ENCODE measurements around the gene VPS9D1. TPM values are rescaled to one million over a fixed set of nuclear protein-coding genes. Genes with fewer than 3 reads are reported as not detected.

The VPS9D1 gene
- total and polyA plus RNA-seq, 2 of the 4 experiments (the other 2 are of a cell fraction): 1.8 to 20.3 TPM

GRCh38 chr16:89761304-89761922 lies 40.7 kb upstream of the VPS9D1 start:
- Histone ChIP-seq H3K9me1 (ENCODE audit: insufficient read depth, low read length) (no peaks in the 10 kb centered on the region), H2AFZ (replicated peaks; ENCODE audit: low read length, poor library complexity) (no peak overlapping the region), H3K18ac (ENCODE audit: low read depth, low read length) (no peak overlapping the region), H2BK5ac (ENCODE audit: low read depth, low read length, poor library complexity, severe bottlenecking) (no peak overlapping the region), H3K4me2 (ENCODE audit: low read depth, low read length) (no peak overlapping the region), H2BK20ac (ENCODE audit: low read depth, low read length) (no peak overlapping the region), H3K27ac (ENCODE audit: insufficient read depth, low read length) (no peak overlapping the region), H3K4me3 (ENCODE audit: insufficient read depth, low read depth, low read length) (no peak overlapping the region), H2AK5ac (ENCODE audit: low read depth, low read length) (no peak overlapping the region), H3K9ac (ENCODE audit: low read depth, low read length) (no peak overlapping the region), H3K9me3 (ENCODE audit: control insufficient read depth, insufficient read depth, low read length) (no peaks in the 10 kb centered on the region), H3K27me3 (ENCODE audit: control insufficient read depth, insufficient read depth, low read length) (no peaks in the 10 kb centered on the region), H3K4ac (ENCODE audit: low read depth, low read length) (no peak overlapping the region), H4K91ac (ENCODE audit: insufficient read depth, low read depth, low read length) (no peak overlapping the region), H3K56ac (ENCODE audit: extremely low read depth, insufficient read depth, low read length) (no peak overlapping the region), H2BK15ac (ENCODE audit: low read depth, low read length) (no peak overlapping the region), H2BK120ac (ENCODE audit: low read depth, low read length) (no peak overlapping the region), H2AK9ac (replicated peaks; ENCODE audit: low read depth, low read length, poor library complexity) (no peak overlapping the region), H3K14ac (replicated peaks; ENCODE audit: low read depth, low read length) (no peak overlapping the region), H3K23ac (ENCODE audit: low read depth, low read length) (no peak overlapping the region), H3K79me1 (ENCODE audit: low read depth in 1 of 2, low read length in 2 of 2) (peaks cover 0 to 3% of the 10 kb centered on the region in 2 experiments; a peak in 2 of 4 replicates), H3K36me3 (ENCODE audit: control insufficient read depth, insufficient read depth, low read length) (peaks cover 21% of the 10 kb centered on the region), H4K20me1 (ENCODE audit: insufficient read depth, low read length) (no peaks in the 10 kb centered on the region), H3K4me1 (ENCODE audit: control insufficient read depth, insufficient read depth, low read length) (no peaks in the 10 kb centered on the region), H4K8ac (ENCODE audit: low read depth in 2 of 2, low read length in 2 of 2) (no peak overlapping the region), H4K5ac (ENCODE audit: low read depth, low read length) (no peak overlapping the region)
- TF ChIP-seq FOS (IDR thresholded peaks at IDR 0.05; ENCODE audit: low read depth, low read length) (no peak), MXI1 (IDR thresholded peaks at IDR 0.05; ENCODE audit: borderline replicate concordance, low read depth, low read length) (no peak), MAZ (IDR thresholded peaks at IDR 0.05; ENCODE audit: borderline replicate concordance, low read depth, low read length) (no peak), USF2 (IDR thresholded peaks at IDR 0.05; ENCODE audit: low read depth, low read length) (no peak), ELK1 (IDR thresholded peaks at IDR 0.05; ENCODE audit: borderline replicate concordance, low read depth, low read length) (no peak), POLR2A (IDR thresholded peaks at IDR 0.05; ENCODE audit: low read depth, low read length) (no peak), CHD1 (IDR thresholded peaks at IDR 0.05; ENCODE audit: low read depth, low read length) (no peak), NFE2L2 (IDR thresholded peaks at IDR 0.05; ENCODE audit: low read depth, low read length) (no peak), CEBPB (IDR thresholded peaks at IDR 0.05; ENCODE audit: low read depth, low read length) (no peak), SMC3 (IDR thresholded peaks at IDR 0.05; ENCODE audit: low read depth, low read length) (no peak), RAD21 (IDR thresholded peaks at IDR 0.05; ENCODE audit: low read length) (no peak), RFX5 (IDR thresholded peaks at IDR 0.05; ENCODE audit: low read depth, low read length) (no peak), MAFK (IDR thresholded peaks at IDR 0.05; ENCODE audit: low read depth, low read length) (no peak)
- CTCF ChIA-PET: no interaction called here
- ATAC-seq (ENCODE audit: low read depth) (no peak), DNase-seq (no peak)
- POLR2A ChIA-PET (ENCODE audit: unreplicated experiment): no interaction called here
- in situ Hi-C loops (cut with MboI; ENCODE audit: low sequenced_read_pairs) (no loop called here), intact Hi-C loops (cut with micrococcal nuclease) (no loop called here), dilution Hi-C loops (cut with HindIII; ENCODE audit: low sequenced_read_pairs, unreplicated experiment) (no loop called here)
- no TSS peak for BruUV-seq (replicated peaks)
- WGBS, 2 experiments (ENCODE audit: extremely low coverage in 2 of 2, insufficient read length in 1 of 2): 100% methylated on average over 2 of the region's 17 CpGs; no CpG with 5 or more reads in 1 of the 2 experiments

Measured in IMR-90 (cell line).